B cell (primary cell): ENCODE data around the gene PFDN5.

ENCODE experiments used
- CTCF ChIP-seq: fragments of 200-600 bp; IDR thresholded peaks from one replicate; pipeline ENCODE4 v1.8.0; 2022; ENCODE audit warnings: antibody characterized with exemption, mild to moderate bottlenecking
- EZH2 ChIP-seq: IDR thresholded peaks from 2 replicates; pipeline ENCODE4 v1.6.1; 2012; ENCODE audit warnings: borderline replicate concordance, low read depth, mild to moderate bottlenecking, moderate library complexity, low read length; ENCODE audit not compliant: insufficient read depth, poor library complexity, severe bottlenecking

- TF ChIP-seq CTCF: no peak
- TF ChIP-seq EZH2: no peak
These were observed 42.7 kb downstream of the PFDN5 start for GRCh38 chr12:53338017-53338416.
